ENCODE data around the gene ELL2. TPM values are rescaled to one million over a fixed set of nuclear protein-coding genes. Genes with fewer than 3 reads are reported as not detected.
A peak's percentile ranks its signal among the peaks of the same experiment; 100 is the strongest.

Gene ELL2
- total RNA-seq, 2 experiments from 2014 or later = 54.4 to 59.0 TPM

DNA sequence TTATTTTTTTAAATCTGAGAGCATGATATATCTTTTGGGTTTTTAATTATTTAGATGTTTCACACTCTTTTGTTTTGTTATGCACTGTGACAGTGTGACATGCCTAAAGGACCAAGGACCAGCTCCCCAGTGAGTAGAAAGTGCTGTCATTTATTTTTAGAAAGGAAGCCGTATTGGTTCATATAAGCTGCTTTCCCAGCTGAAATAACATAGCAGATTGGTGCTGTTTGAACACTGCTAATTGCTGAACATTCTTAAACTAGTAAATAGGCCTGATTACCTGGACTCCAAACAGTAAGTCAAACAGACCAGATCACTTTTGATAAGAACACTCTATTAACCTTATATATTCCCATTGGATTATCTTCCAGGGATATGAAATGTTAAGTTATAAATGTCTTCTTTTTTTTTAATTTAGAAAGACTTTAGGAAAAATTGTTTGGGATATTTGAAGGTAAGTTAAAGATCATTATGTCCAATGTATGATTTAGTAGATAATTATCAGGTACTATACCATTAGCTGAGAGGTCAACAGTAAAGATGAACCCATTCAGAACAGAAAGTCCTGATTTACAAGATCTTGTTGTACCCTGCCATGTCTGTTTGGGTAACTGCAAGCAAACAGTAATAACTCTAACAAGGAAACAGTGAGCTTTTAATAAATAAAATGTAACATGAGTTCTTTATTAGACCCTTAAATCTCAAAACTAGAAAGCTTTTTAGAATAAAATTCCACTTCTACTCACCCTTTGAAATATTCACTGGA is 27.8 kb upstream of the ELL2 start:
- POLR2A ChIA-PET = no interaction called here
- CTCF ChIA-PET = no interaction called here

GRCh38 chr5:95988877-95989276 is 27.2 kb upstream of the ELL2 start:
- no peak overlapping the region for H3K4me3 Mint-ChIP-seq
- DNase-seq = no peak
- H3K36me3 Mint-ChIP-seq (ENCODE audit: low read depth) = no peaks in the 10 kb centered on the region
- no peaks in the 10 kb centered on the region for H3K4me1 Mint-ChIP-seq
- H3K27ac Mint-ChIP-seq = no peak overlapping the region
- POLR2A ChIA-PET = no interaction called here
- H3K27me3 Mint-ChIP-seq = no peaks in the 10 kb centered on the region
- H3K9me3 Mint-ChIP-seq = no peaks in the 10 kb centered on the region
- CTCF ChIA-PET = no interaction called here

More for the DNA sequence above, 27.8 kb upstream of the ELL2 start:
- H3K9me3 Mint-ChIP-seq = no peaks in the 10 kb centered on the region
- no peaks in the 10 kb centered on the region for H3K4me1 Mint-ChIP-seq
- H3K4me3 Mint-ChIP-seq = no peak overlapping the region
- H3K27ac Mint-ChIP-seq = no peak overlapping the region
- DNase-seq = no peak
- no peaks in the 10 kb centered on the region for H3K36me3 Mint-ChIP-seq (ENCODE audit: low read depth)
- H3K27me3 Mint-ChIP-seq = no peaks in the 10 kb centered on the region

GRCh38 chr5:95988094-95988493 is 26.4 kb upstream of the ELL2 start:
- ChIA-PET CTCF (no interaction called here), POLR2A (no interaction called here)
- H3K9me3 Mint-ChIP-seq = no peaks in the 10 kb centered on the region
- no peaks in the 10 kb centered on the region for H3K27me3 Mint-ChIP-seq
- no peaks in the 10 kb centered on the region for H3K4me1 Mint-ChIP-seq
- H3K36me3 Mint-ChIP-seq (ENCODE audit: low read depth) = no peaks in the 10 kb centered on the region
- no peak overlapping the region for H3K4me3 Mint-ChIP-seq
- DNase-seq = no peak
- no peak overlapping the region for H3K27ac Mint-ChIP-seq

- CTCF ChIA-PET = no interaction called here
- DNase-seq = no peak
- Mint-ChIP-seq H3K4me1 (no peaks in the 10 kb centered on the region), H3K27ac (no peak overlapping the region), H3K9me3 (no peaks in the 10 kb centered on the region), H3K4me3 (no peak overlapping the region), H3K27me3 (no peaks in the 10 kb centered on the region), H3K36me3 (ENCODE audit: low read depth) (no peaks in the 10 kb centered on the region)
- POLR2A ChIA-PET = no interaction called here
Observed at GRCh38 chr5:95986937-95987520, 25.4 kb upstream of the ELL2 start.

DNA sequence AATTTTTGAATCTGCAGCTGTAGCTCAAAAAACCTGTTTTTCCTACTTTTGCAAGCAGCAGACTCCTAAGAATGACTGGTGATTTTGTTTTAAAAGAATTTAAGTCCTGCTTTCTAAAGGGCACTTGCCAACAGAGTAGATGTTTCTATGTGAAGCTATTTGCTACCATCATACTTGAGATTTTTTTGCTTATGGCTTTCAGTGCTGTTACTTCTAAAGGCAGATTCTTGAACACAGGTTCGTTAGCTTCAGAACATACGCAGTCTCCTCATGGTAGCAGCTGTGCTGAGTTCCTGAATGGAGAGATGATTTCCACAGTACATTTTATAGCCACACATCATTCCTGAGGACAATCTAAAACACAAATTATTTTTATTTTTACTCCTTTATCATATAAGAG is 24.4 kb upstream of the ELL2 start:
- no peaks in the 10 kb centered on the region for H3K27me3 Mint-ChIP-seq
- H3K9me3 Mint-ChIP-seq = no peaks in the 10 kb centered on the region
- H3K4me3 Mint-ChIP-seq = no peak overlapping the region
- no peak for DNase-seq
- H3K27ac Mint-ChIP-seq = no peak overlapping the region
- H3K4me1 Mint-ChIP-seq = no peaks in the 10 kb centered on the region
- POLR2A ChIA-PET = no interaction called here
- CTCF ChIA-PET = interaction anchor here (1.1 to 1.7 kb wide), 2 partner anchors 25 to 26 kb away, joined by 3 to 4 read pairs; partner anchors contain the start of gene ELL2
- H3K36me3 Mint-ChIP-seq (ENCODE audit: low read depth) = no peaks in the 10 kb centered on the region

GRCh38 chr5:95985249-95985648 is 23.6 kb upstream of the ELL2 start:
- no peak overlapping the region for H3K27ac Mint-ChIP-seq
- no peak for DNase-seq
- H3K9me3 Mint-ChIP-seq = no peaks in the 10 kb centered on the region
- no peaks in the 10 kb centered on the region for H3K36me3 Mint-ChIP-seq (ENCODE audit: low read depth)
- POLR2A ChIA-PET = no interaction called here
- H3K4me1 Mint-ChIP-seq = no peaks in the 10 kb centered on the region
- H3K27me3 Mint-ChIP-seq = no peaks in the 10 kb centered on the region
- no peak overlapping the region for H3K4me3 Mint-ChIP-seq
- CTCF ChIA-PET = interaction anchor here (1.1 to 1.7 kb wide), 3 partner anchors 24 to 92 kb away, joined by 3 to 4 read pairs (median 3); partner anchors contain the start of gene ELL2

DNA sequence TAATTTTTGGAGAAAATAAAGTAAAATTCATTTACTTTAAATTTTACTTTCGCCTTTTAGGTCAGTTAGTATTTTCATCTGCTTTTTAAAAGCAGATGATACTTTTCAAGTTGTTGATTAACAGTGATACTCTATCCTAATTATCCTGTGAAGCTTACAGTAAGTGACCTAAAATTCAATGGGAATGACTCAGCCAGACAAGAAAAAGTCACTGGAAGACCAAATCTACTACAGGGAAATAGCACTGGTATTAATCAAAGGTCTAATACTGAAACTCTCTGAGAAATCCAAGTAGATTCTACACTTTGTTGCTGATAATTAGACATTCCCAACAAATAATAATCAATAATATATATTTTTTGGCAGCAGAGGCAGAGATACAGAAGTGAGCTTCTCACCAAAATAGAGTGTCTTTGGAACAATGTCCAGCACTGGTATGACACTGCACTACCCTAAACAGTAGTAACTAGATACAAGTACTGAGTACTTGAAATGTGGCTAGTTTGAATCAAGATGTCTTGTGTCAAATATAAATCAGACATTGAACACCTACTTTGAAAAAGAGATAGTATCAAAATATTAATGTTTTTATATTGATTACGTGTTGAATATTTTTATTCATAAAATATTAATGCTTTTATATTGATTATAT is 22.8 kb upstream of the ELL2 start:
- H3K27me3 Mint-ChIP-seq = no peaks in the 10 kb centered on the region
- DNase-seq = no peak
- no peak overlapping the region for H3K4me3 Mint-ChIP-seq
- CTCF ChIA-PET = interaction anchor here (1.2 kb wide), 1 partner anchor 92 kb away, joined by 3 read pairs; no protein-coding TSS in a partner anchor
- no peaks in the 10 kb centered on the region for H3K9me3 Mint-ChIP-seq
- no peaks in the 10 kb centered on the region for H3K4me1 Mint-ChIP-seq
- H3K27ac Mint-ChIP-seq = no peak overlapping the region
- H3K36me3 Mint-ChIP-seq (ENCODE audit: low read depth) = no peaks in the 10 kb centered on the region
- POLR2A ChIA-PET = no interaction called here

DNA sequence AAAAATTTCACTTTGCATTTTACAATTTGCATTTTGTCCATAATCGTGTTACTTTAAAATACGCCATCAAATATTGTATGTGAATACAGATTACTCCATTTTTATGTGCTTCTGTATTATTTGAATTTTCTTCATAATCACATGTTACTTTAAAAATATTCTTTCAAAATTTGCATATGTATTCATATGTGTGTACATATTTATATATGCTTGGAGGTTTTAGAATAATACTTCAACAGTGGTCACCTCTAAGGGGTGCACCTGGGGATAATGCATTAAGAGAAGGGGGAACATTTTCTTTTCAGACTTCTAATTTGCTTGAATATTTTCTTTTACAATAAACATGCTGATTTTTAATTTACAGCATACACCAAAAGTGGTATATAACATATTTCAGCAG is 21.9 kb upstream of the ELL2 start:
- DNase-seq = no peak
- no peaks in the 10 kb centered on the region for H3K36me3 Mint-ChIP-seq (ENCODE audit: low read depth)
- no peak overlapping the region for H3K4me3 Mint-ChIP-seq
- CTCF ChIA-PET = no interaction called here
- POLR2A ChIA-PET = no interaction called here
- H3K27ac Mint-ChIP-seq = no peak overlapping the region
- H3K27me3 Mint-ChIP-seq = no peaks in the 10 kb centered on the region
- H3K9me3 Mint-ChIP-seq = no peaks in the 10 kb centered on the region
- no peaks in the 10 kb centered on the region for H3K4me1 Mint-ChIP-seq

DNA sequence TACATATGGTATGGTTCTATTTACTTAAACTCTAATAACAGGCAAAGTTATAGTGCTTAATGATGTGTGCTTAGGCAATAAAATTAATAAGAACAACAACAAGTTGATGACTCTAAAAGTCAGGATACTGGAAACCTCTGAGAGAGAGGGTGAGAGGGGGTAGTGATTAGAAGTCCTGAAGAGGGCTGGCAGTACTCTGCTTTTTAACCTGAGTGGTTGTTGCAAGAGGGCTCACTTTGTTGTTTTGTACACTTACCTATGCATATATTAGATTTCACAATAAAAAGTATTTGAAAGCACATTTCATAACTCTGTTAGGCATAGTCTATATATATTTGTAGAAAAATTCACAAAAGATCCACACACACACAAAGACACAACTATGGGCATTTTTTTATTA is 21.4 kb upstream of the ELL2 start:
- ChIA-PET CTCF (no interaction called here), POLR2A (no interaction called here)
- H3K4me1 Mint-ChIP-seq = no peaks in the 10 kb centered on the region
- no peaks in the 10 kb centered on the region for H3K36me3 Mint-ChIP-seq (ENCODE audit: low read depth)
- no peak overlapping the region for H3K4me3 Mint-ChIP-seq
- H3K27ac Mint-ChIP-seq = no peak overlapping the region
- no peaks in the 10 kb centered on the region for H3K9me3 Mint-ChIP-seq
- H3K27me3 Mint-ChIP-seq = no peaks in the 10 kb centered on the region
- no peak for DNase-seq

GRCh38 chr5:95976606-95977005 is 15.0 kb upstream of the ELL2 start:
- DNase-seq = no peak
- H3K4me1 Mint-ChIP-seq = peaks cover 17% of the 10 kb centered on the region
- POLR2A ChIA-PET = interaction anchor here (1.1 kb wide), 1 partner anchor 25 kb away, joined by 3 read pairs; no protein-coding TSS in a partner anchor
- no peaks in the 10 kb centered on the region for H3K27me3 Mint-ChIP-seq
- no peak overlapping the region for H3K27ac Mint-ChIP-seq
- CTCF ChIA-PET = interaction anchor here (1.3 kb wide), 2 partner anchors 15 to 106 kb away, joined by 3 read pairs; partner anchors contain the start of gene ELL2
- H3K9me3 Mint-ChIP-seq = peaks cover 7% of the 10 kb centered on the region
- no peak overlapping the region for H3K4me3 Mint-ChIP-seq
- H3K36me3 Mint-ChIP-seq (ENCODE audit: low read depth) = peaks cover 3% of the 10 kb centered on the region

DNA sequence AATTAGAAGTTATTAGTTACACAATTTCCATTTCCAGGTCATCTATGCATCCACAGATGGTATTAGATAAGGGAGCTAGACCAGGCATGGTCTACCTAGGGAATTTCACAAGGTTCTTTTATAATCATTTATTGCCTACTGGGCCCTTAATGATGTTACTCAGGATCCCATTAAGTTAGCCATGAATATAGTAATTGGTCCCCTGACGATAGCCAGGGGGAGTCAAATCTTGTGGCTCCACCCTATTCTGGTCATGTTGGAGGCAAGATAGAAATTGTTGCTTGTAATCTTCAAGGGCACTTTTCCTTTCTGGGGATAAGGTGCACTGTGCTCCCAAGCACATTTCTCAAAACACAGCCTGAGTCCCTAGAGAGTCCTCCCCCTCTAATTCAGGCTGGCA is 14.1 kb upstream of the ELL2 start:
- POLR2A ChIA-PET = interaction anchor here (3.6 kb wide), 1 partner anchor 13 kb away, joined by 29 read pairs; the partner anchor contains the start of gene ELL2
- CTCF ChIA-PET = interaction anchor here (1.3 kb wide), 2 partner anchors 14 to 106 kb away, joined by 3 read pairs; partner anchors contain the start of gene ELL2
- peaks cover 3% of the 10 kb centered on the region for H3K36me3 Mint-ChIP-seq (ENCODE audit: low read depth)
- H3K27me3 Mint-ChIP-seq = no peaks in the 10 kb centered on the region
- DNase-seq = no peak
- H3K4me3 Mint-ChIP-seq = no peak overlapping the region
- peaks cover 17% of the 10 kb centered on the region for H3K4me1 Mint-ChIP-seq
- peaks cover 7% of the 10 kb centered on the region for H3K9me3 Mint-ChIP-seq
- H3K27ac Mint-ChIP-seq = no peak overlapping the region

- POLR2A ChIA-PET = interaction anchor here (0.8 to 3.6 kb wide), 4 partner anchors 11 to 112 kb away, joined by 3 to 29 read pairs (median 4); partner anchors contain the start of gene ELL2
- peak overlapping the region; percentile 63 for H3K27ac Mint-ChIP-seq
- H3K4me3 Mint-ChIP-seq = no peak overlapping the region
- peak; percentile 53 for DNase-seq
- CTCF ChIA-PET = interaction anchor here (0.7 to 4.8 kb wide), 2 partner anchors 10 to 12 kb away, joined by 4 to 15 read pairs; partner anchors contain the start of gene ELL2
- peaks cover 7% of the 10 kb centered on the region for H3K9me3 Mint-ChIP-seq
- H3K4me1 Mint-ChIP-seq = peaks cover 17% of the 10 kb centered on the region
- no peaks in the 10 kb centered on the region for H3K27me3 Mint-ChIP-seq
- peaks cover 5% of the 10 kb centered on the region for H3K36me3 Mint-ChIP-seq (ENCODE audit: low read depth)
Observed at GRCh38 chr5:95973793-95974325, 12.2 kb upstream of the ELL2 start.

DNA sequence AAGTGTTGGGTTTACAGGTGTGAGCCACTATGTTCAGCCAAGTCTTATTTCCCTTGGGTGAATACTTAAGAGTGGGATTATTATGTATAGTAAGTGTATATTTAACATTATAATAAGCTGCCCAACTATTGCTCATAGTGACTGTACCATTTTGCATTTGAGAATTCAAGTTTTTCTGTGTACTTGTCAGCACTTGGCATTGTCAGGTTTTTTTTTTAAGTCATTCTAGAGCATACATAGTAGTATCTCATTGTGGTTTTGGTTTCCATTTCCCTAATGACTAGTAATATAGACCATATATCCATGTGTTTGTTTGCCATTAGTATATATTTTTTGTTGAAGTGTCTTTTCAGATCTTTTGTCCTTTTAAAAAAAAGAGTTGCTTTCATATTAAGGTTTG is 10.5 kb upstream of the ELL2 start:
- peaks cover 17% of the 10 kb centered on the region for H3K4me1 Mint-ChIP-seq
- no peak overlapping the region for H3K4me3 Mint-ChIP-seq
- ChIA-PET CTCF (interaction anchor here (4.8 kb wide), 1 partner anchor 10 kb away, joined by 15 read pairs; the partner anchor contains the start of gene ELL2), POLR2A (interaction anchor here (3.6 kb wide), 1 partner anchor 9 kb away, joined by 29 read pairs; the partner anchor contains the start of gene ELL2)
- H3K36me3 Mint-ChIP-seq (ENCODE audit: low read depth) = peaks cover 5% of the 10 kb centered on the region
- no peaks in the 10 kb centered on the region for H3K27me3 Mint-ChIP-seq
- peaks cover 7% of the 10 kb centered on the region for H3K9me3 Mint-ChIP-seq
- no peak overlapping the region for H3K27ac Mint-ChIP-seq
- DNase-seq = no peak

Data from activated CD4-positive, alpha-beta memory T cell treated with anti-CD3 and anti-CD28 coated beads, Interleukin-2, amount 10 ng/mL, durations not matched to agents 7 days and 5 days (primary cell).